ENCODE results near the gene VSTM4.

DNA sequence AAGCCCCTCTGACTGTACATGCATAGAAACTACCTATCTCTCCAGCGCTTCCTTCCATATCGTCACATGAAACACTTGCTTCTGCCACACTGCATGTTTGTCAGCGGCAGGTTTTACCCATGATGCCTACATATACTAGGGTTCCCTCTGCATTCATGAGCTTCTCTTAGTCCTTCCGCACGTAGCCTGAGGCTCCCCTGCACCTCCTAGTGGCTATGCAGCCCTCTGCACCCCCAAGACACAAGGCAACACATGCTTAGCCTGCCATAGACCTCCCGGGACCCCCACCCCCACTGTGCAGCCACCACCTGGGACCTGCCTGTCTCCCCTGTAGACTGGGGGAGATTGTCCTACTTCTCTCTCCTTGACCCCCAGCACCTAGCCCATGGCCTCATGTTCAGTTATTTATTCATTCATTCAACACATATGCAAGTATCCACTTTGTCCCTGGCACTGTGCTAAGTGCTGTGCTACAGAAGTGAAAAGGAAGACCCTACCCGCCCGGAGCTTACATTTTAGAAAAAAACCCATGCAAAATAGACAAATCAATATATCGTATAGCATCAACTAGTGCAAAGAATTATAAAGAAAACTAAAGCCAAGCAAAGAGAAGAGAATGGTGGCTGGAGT is 49.4 kb upstream of the VSTM4 start:
- TF ChIP-seq CTCF (IDR thresholded peaks at IDR 0.05) = peak in 3 of 4 experiments; percentile 21 to 60 (median 52)
- no peak for TF ChIP-seq POLR2A (IDR thresholded peaks at IDR 0.05)
- no peak for TF ChIP-seq POLR2AphosphoS5 (IDR thresholded peaks at IDR 0.05)
